Esophagus squamous epithelium (tissue), 5 donors: ENCODE results near the gene CDC14A. TPM values are rescaled to one million over a fixed set of nuclear protein-coding genes. Genes with fewer than 3 reads are reported as not detected.

Experiments
- DNase-seq: peaks from one replicate; lab custom pipeline; 2025; lab: John Stamatoyannopoulos, UW
- H3K27ac ChIP-seq, 4 donors: fragments of 200-600 bp; sonication (generic); one replicate each; pipeline ENCODE4 v1.5.1; 2016 to 2019; ENCODE audit warnings: mild to moderate bottlenecking in 1 of 4
- H3K27me3 ChIP-seq, 4 donors: fragments of 200-600 bp; sonication (generic); 1 replicate in 3 of 4; 2 replicates in 1 of 4; pipeline versions ENCODE4 v1.5.1 to v1.6.0; 2017 to 2021; ENCODE audit warnings: antibody characterized with exemption in 1 of 4
- H3K36me3 ChIP-seq, 3 donors: fragments of 200-600 bp; sonication (generic); one replicate each; pipeline ENCODE4 v1.5.1; 2016 to 2019
- H3K4me1 ChIP-seq, 3 donors: fragments of 200-600 bp; sonication (generic); one replicate each; pipeline ENCODE4 v1.5.1; 2017 to 2019
- H3K4me3 ChIP-seq, 4 donors: fragments of 200-600 bp; sonication (generic); 1 replicate in 3 of 4; 2 replicates in 1 of 4; pipeline ENCODE4 v1.5.1; 2016 to 2019; ENCODE audit warnings: mild to moderate bottlenecking in 2 of 4, moderate library complexity in 1 of 4
- H3K9me3 ChIP-seq, 3 donors: fragments of 200-600 bp; sonication (generic); one replicate each; pipeline ENCODE4 v1.5.1; 2016 to 2019
- CTCF ChIP-seq, 6 experiments: fragments of 450-650 bp in 4 of 6; fragments of 200-600 bp in 2 of 6; sonication (generic) in 2 of 6; IDR thresholded peaks; one replicate each; pipeline ENCODE4 v1.5.1; 2016 to 2019; ENCODE audit warnings: antibody characterized with exemption in 6 of 6, mild to moderate bottlenecking in 4 of 6, moderate library complexity in 4 of 6
- POLR2A ChIP-seq, 4 donors: fragments of 450-650 bp; IDR thresholded peaks; one replicate each; pipeline ENCODE4 v1.6.1; 2017; ENCODE audit warnings: antibody characterized with exemption in 4 of 4, mild to moderate bottlenecking in 4 of 4, moderate library complexity in 3 of 4
- WGBS, 2 donors: methylation state at CpG; one replicate each; pipeline ENCODE4 v1.1.5; 2018; 5-methylcytosine and 5-hydroxymethylcytosine counted together
- intact Hi-C: fragments of 100-400 bp; cut with DNase I; formaldehyde crosslinking; loops from one replicate; pipeline ENCODE4 v1.15.0; 2022
- total RNA-seq, 4 donors: library from RNA; depleted of rRNA; stranded (reverse); fragments of >200 nt; gene quantifications; one replicate each; pipeline ENCODE4 v1.1.0, GENCODE V29; 2016
- donor health status: DM: yes; HTN: yes; CAD: no.

CDC14A gene
- total RNA-seq, 4 donors from 2014 or later: 3.0 to 8.6 (median 4.3) TPM

GRCh38 chr1:100481303-100481702 lies 129.0 kb downstream of the CDC14A start:
- Histone ChIP-seq H3K4me3 (no peak overlapping the region), H3K27me3 (no peaks in the 10 kb centered on the region), H3K4me1 (no peaks in the 10 kb centered on the region), H3K27ac (no peak overlapping the region), H3K36me3 (peaks cover 0 to 18% (median 0%) of the 10 kb centered on the region in 3 donors), H3K9me3 (no peaks in the 10 kb centered on the region)
- DNase-seq: no peak
- no peak for TF ChIP-seq CTCF (IDR thresholded peaks at IDR 0.05)
- TF ChIP-seq POLR2A (IDR thresholded peaks at IDR 0.05): no peak
- WGBS, 2 donors: 78 to 87% methylated on average over 2 of the region's 2 CpGs
- intact Hi-C loops: no loop called here

- H3K4me3 ChIP-seq: no peak overlapping the region
- H3K36me3 ChIP-seq: peaks cover 0 to 18% (median 0%) of the 10 kb centered on the region in 3 donors
- no peaks in the 10 kb centered on the region for H3K27me3 ChIP-seq
- no peaks in the 10 kb centered on the region for H3K4me1 ChIP-seq
- TF ChIP-seq CTCF (IDR thresholded peaks at IDR 0.05) (no peak), POLR2A (IDR thresholded peaks at IDR 0.05) (no peak)
- intact Hi-C loops: no loop called here
- no peaks in the 10 kb centered on the region for H3K9me3 ChIP-seq
- no peak for DNase-seq
- no peak overlapping the region for H3K27ac ChIP-seq
Observed at GRCh38 chr1:100482167-100482566, 129.9 kb downstream of the CDC14A start.

GRCh38 chr1:100482748-100483147 lies 130.4 kb downstream of the CDC14A start:
- intact Hi-C loops: no loop called here
- WGBS, 2 donors: 98% methylated on average over 5 of the region's 5 CpGs

GRCh38 chr1:100483230-100483629 lies 130.9 kb downstream of the CDC14A start:
- Histone ChIP-seq H3K9me3 (no peaks in the 10 kb centered on the region), H3K27me3 (no peaks in the 10 kb centered on the region), H3K27ac (no peak overlapping the region), H3K36me3 (peaks cover 0 to 18% (median 0%) of the 10 kb centered on the region in 3 donors), H3K4me1 (no peaks in the 10 kb centered on the region), H3K4me3 (no peak overlapping the region)
- WGBS, 2 donors: 82 to 91% methylated on average over 3 of the region's 3 CpGs
- intact Hi-C loops: no loop called here
- DNase-seq: no peak
- TF ChIP-seq POLR2A (IDR thresholded peaks at IDR 0.05) (no peak), CTCF (IDR thresholded peaks at IDR 0.05) (no peak)

More at GRCh38 chr1:100482748-100483147, 130.4 kb downstream of the CDC14A start:
- H3K36me3 ChIP-seq: peaks cover 0 to 18% (median 0%) of the 10 kb centered on the region in 3 donors
- no peaks in the 10 kb centered on the region for H3K9me3 ChIP-seq
- no peaks in the 10 kb centered on the region for H3K27me3 ChIP-seq
- H3K4me3 ChIP-seq: no peak overlapping the region
- H3K4me1 ChIP-seq: no peaks in the 10 kb centered on the region
- DNase-seq: no peak
- TF ChIP-seq POLR2A (IDR thresholded peaks at IDR 0.05) (no peak), CTCF (IDR thresholded peaks at IDR 0.05) (no peak)
- no peak overlapping the region for H3K27ac ChIP-seq

- H3K4me3 ChIP-seq: no peak overlapping the region
- 91 to 97% methylated on average over 2 of the region's 2 CpGs for WGBS, 2 donors
- DNase-seq: no peak
- no peak overlapping the region for H3K27ac ChIP-seq
- H3K4me1 ChIP-seq: no peaks in the 10 kb centered on the region
- no peaks in the 10 kb centered on the region for H3K27me3 ChIP-seq
- H3K9me3 ChIP-seq: no peaks in the 10 kb centered on the region
- TF ChIP-seq CTCF (IDR thresholded peaks at IDR 0.05): no peak
- TF ChIP-seq POLR2A (IDR thresholded peaks at IDR 0.05): no peak
- peaks cover 0 to 18% (median 0%) of the 10 kb centered on the region in 3 donors for H3K36me3 ChIP-seq
- intact Hi-C loops: no loop called here
Observed at GRCh38 chr1:100485855-100486258, 133.6 kb downstream of the CDC14A start.
